Neural cell (in vitro differentiated cells): ENCODE measurements around the gene ZSWIM1. TPM values are rescaled to one million over a fixed set of nuclear protein-coding genes. Genes with fewer than 3 reads are reported as not detected.

ENCODE experiments used
- H2AFZ ChIP-seq: fragments of 200-600, 300-800 bp; sonication (generic), shearing (Covaris generic); 2 replicates; pipeline ENCODE4 v1.6.0; 2014; ENCODE audit warnings: low read depth, mild to moderate bottlenecking, antibody characterized with exemption, low read length, moderate library complexity
- H3F3A ChIP-seq: fragments of 200-600 bp; shearing (Covaris generic); 2 replicates; pipeline ENCODE4 v1.6.1; 2016; ENCODE audit warnings: mild to moderate bottlenecking, moderate library complexity, mixed read lengths, antibody characterized with exemption, low read length; ENCODE audit not compliant: insufficient read depth, poor library complexity, severe bottlenecking
- H3K27ac ChIP-seq: fragments of 200-600, 300-800 bp; sonication (generic), shearing (Covaris generic); 2 replicates; pipeline ENCODE4 v1.5.1; 2014; ENCODE audit warnings: mild to moderate bottlenecking, low read length, moderate library complexity
- H3K27me3 ChIP-seq: fragments of 300-800, 200-600 bp; sonication (generic), shearing (Covaris generic); 2 replicates; pipeline ENCODE4 v1.6.0; 2014; ENCODE audit warnings: mild to moderate bottlenecking, low read depth, low read length, moderate library complexity; ENCODE audit not compliant: insufficient read depth
- H3K36me3 ChIP-seq: fragments of 300-800, 200-600 bp; sonication (generic), shearing (Covaris generic); 2 replicates; pipeline ENCODE4 v1.5.1; 2014; ENCODE audit warnings: mild to moderate bottlenecking, antibody characterized with exemption, low read length, moderate library complexity; ENCODE audit not compliant: insufficient read depth
- H3K4me2 ChIP-seq: fragments of 300-800, 200-600 bp; sonication (generic), shearing (Covaris generic); 2 replicates; pipeline ENCODE4 v1.6.0; 2014; ENCODE audit warnings: mild to moderate bottlenecking, low read length
- H3K4me3 ChIP-seq: fragments of 300-800, 200-600 bp; sonication (generic), shearing (Covaris generic); 2 replicates; pipeline ENCODE4 v1.5.1; 2014; ENCODE audit warnings: mild to moderate bottlenecking, low read length, moderate library complexity
- H3K79me2 ChIP-seq: fragments of 200-600 bp; shearing (Covaris generic); replicated peaks from 2 replicates; pipeline ENCODE4 v1.6.0; 2014; ENCODE audit warnings: mild to moderate bottlenecking, low read length, moderate library complexity; ENCODE audit not compliant: insufficient read depth
- H3K9ac ChIP-seq: fragments of 300-800, 200-600 bp; sonication (generic), shearing (Covaris generic); 2 replicates; pipeline ENCODE4 v1.6.1; 2016; ENCODE audit warnings: mild to moderate bottlenecking, low read length, mixed read lengths
- H3K9me2 ChIP-seq: fragments of 200-600 bp; shearing (Covaris generic); 2 replicates; pipeline ENCODE4 v1.6.1; 2016; ENCODE audit warnings: mild to moderate bottlenecking, low read length, mixed read lengths; ENCODE audit not compliant: insufficient read depth
- H3K9me3 ChIP-seq: fragments of 200-600, 300-800 bp; sonication (generic), shearing (Covaris generic); 2 replicates; pipeline ENCODE4 v1.6.1; 2016; ENCODE audit warnings: mild to moderate bottlenecking, mixed run types, low read length, moderate library complexity, mixed read lengths
- H4K20me1 ChIP-seq: fragments of 200-600 bp; shearing (Covaris generic); 2 replicates; pipeline ENCODE4 v1.6.1; 2016; ENCODE audit warnings: mild to moderate bottlenecking, mixed run types; ENCODE audit not compliant: insufficient read depth
- CTCF ChIP-seq: fragments of 450-650 bp; IDR thresholded peaks from 2 replicates; pipeline ENCODE4 v1.5.1; 2014; ENCODE audit warnings: antibody characterized with exemption, mild to moderate bottlenecking, moderate library complexity; ENCODE audit not compliant: poor library complexity, severe bottlenecking
- EP300 ChIP-seq: fragments of 450-650 bp; conservative IDR thresholded peaks from 2 replicates; pipeline ENCODE4 v1.6.1; 2014; ENCODE audit warnings: antibody characterized with exemption, mild to moderate bottlenecking, moderate library complexity; ENCODE audit not compliant: poor library complexity, severe bottlenecking
- EZH2 ChIP-seq: fragments of 200-600, 300-800 bp; shearing (Covaris generic), sonication (generic); IDR thresholded peaks from 2 replicates; pipeline ENCODE4 v1.6.1; 2014; ENCODE audit warnings: antibody characterized with exemption, low read length, borderline replicate concordance, mild to moderate bottlenecking; ENCODE audit not compliant: insufficient read depth, poor library complexity, severe bottlenecking
- MXI1 ChIP-seq: fragments of 450-650 bp; conservative IDR thresholded peaks from 2 replicates; pipeline ENCODE4 v1.6.1; 2014; ENCODE audit warnings: antibody characterized with exemption, mild to moderate bottlenecking; ENCODE audit not compliant: poor library complexity, severe bottlenecking
- POLR2AphosphoS5 ChIP-seq: IDR thresholded peaks from 2 replicates; pipeline ENCODE4 v1.6.1; 2012
- RAD21 ChIP-seq: fragments of 450-650 bp; conservative IDR thresholded peaks from 2 replicates; pipeline ENCODE4 v1.6.1; 2014; ENCODE audit warnings: antibody characterized with exemption, mild to moderate bottlenecking, moderate library complexity
- REST ChIP-seq: IDR thresholded peaks from 2 replicates; pipeline ENCODE4 v1.6.1; 2012; ENCODE audit warnings: borderline replicate concordance
- SMC3 ChIP-seq: fragments of 450-650 bp; conservative IDR thresholded peaks from 2 replicates; pipeline ENCODE4 v1.6.1; 2014; ENCODE audit warnings: antibody characterized with exemption, mild to moderate bottlenecking, moderate library complexity; ENCODE audit not compliant: poor library complexity
- TAF1 ChIP-seq: IDR thresholded peaks from 2 replicates; pipeline ENCODE4 v1.6.1; 2012; ENCODE audit warnings: low read depth
- polyA plus RNA-seq: library from polyadenylated mRNA; depleted of rRNA; stranded (reverse); fragments of >200 nt; gene quantifications from 2 replicates; pipeline ENCODE4 v1.2.3, GENCODE V29; 2014

Gene ZSWIM1
- polyA plus RNA-seq, 1 donor from 2014 or later = 3.3 TPM

- Histone ChIP-seq H3K4me3 (no peak overlapping the region), H3K9me3 (no peaks in the 10 kb centered on the region), H3K36me3 (no peaks in the 10 kb centered on the region), H3K79me2 (no peaks in the 10 kb centered on the region), H3F3A (no peaks in the 10 kb centered on the region), H3K9me2 (no peaks in the 10 kb centered on the region), H3K4me2 (no peak overlapping the region), H3K9ac (no peak overlapping the region), H3K27me3 (no peaks in the 10 kb centered on the region), H3K27ac (no peak overlapping the region), H4K20me1 (no peaks in the 10 kb centered on the region), H2AFZ (no peak overlapping the region)
- TF ChIP-seq CTCF (no peak), EP300 (no peak), TAF1 (no peak), MXI1 (no peak), EZH2 (no peak), POLR2AphosphoS5 (no peak)
Observed at GRCh38 chr20:45918182-45918737, 37.2 kb downstream of the ZSWIM1 start.

GRCh38 chr20:45918779-45919537 is 37.9 kb downstream of the ZSWIM1 start:
- H3F3A ChIP-seq = no peaks in the 10 kb centered on the region
- no peak overlapping the region for H3K4me3 ChIP-seq
- H3K4me2 ChIP-seq = no peak overlapping the region
- no peak overlapping the region for H3K27ac ChIP-seq
- no peak overlapping the region for H3K9ac ChIP-seq
- H3K9me2 ChIP-seq = no peaks in the 10 kb centered on the region
- no peaks in the 10 kb centered on the region for H3K79me2 ChIP-seq
- H3K27me3 ChIP-seq = no peaks in the 10 kb centered on the region
- no peaks in the 10 kb centered on the region for H4K20me1 ChIP-seq
- TF ChIP-seq RAD21 (no peak), TAF1 (no peak), CTCF (no peak), POLR2AphosphoS5 (no peak), REST (no peak), EP300 (no peak), EZH2 (no peak), SMC3 (no peak)
- H2AFZ ChIP-seq = no peak overlapping the region
- H3K36me3 ChIP-seq = no peaks in the 10 kb centered on the region
- H3K9me3 ChIP-seq = no peaks in the 10 kb centered on the region
